ENCODE data around the gene PLP2.
"Not testable (repeated sequence)": the region's sequence is repeated elsewhere in the genome, so short reads cannot be mapped to it uniquely, and the experiment has no call there.

Gene PLP2

DNA sequence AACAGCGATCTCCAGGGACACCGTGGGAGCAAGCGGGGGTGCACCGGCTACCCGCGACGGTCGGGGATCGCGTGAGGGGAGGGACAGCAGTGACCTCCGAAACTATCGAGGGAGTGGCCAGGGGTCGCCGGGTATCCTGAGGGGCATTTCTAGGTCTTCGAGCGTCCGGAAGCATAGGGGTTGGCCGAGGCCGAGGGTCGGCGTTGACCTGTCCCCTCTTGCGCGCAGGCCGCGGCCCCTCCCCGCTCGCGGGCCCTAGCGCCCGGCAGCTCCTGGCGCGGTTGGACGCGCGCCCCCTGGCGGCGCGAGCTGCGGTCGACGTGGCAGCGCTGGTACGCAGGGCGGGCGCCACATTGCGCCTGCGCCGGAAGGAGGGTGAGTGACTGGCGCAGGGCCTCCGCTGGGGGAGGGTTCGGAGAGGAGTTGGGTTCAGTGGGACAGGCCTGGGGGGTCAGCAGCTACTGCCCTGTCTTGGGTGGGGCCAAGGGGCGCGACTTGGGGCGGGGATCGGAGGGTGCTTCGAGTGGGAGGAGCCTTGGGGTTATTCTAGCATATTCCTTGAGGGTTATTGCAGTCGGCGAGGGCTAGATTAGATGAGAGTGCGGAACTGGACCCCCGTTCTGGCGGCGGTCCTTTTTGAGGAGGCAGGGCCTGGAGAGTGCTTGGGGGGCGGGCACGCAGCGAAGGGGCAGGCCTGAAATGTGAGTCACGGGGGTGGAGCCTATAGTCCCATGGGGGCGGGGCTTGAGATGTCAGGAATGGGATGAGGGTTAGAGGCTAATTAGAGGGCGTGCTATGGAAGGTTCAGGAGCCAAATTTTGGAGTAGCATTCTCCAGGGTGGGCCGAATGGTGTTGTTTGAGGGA is 7.9 kb upstream of the PLP2 start:
- peak; percentile 88 to 95 (median 92) for DNase-seq

DNA sequence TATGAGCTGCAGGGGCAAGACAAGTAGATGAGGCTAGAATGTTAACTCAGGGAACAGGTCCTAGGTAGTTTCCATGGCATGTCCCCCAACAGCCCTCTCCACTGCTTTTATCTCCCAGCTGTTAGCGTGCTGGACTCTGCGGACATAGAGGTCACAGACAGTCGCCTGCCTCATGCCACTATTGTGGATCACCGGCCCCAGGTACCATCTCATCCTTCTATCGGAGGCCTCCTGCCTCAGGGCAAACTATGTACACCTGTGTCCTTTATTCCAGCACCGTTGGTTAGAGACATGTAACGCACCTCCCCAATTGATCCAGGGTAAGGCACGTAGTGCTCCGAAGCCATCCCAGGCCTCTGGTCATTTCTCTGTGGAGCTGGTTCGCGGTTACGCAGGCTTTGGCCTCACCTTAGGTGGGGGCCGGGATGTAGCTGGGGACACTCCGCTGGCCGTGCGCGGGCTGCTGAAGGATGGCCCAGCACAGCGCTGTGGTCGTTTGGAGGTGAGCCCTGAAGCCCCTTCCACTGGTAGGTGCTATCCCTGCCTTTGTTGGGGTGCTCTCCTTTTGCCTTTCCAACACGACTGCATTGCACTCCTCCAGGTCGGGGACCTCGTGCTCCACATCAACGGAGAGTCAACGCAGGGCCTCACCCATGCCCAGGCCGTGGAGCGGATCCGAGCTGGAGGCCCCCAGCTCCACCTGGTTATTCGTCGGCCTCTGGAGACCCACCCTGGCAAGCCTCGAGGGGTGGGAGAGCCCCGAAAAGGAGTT is 6.9 kb upstream of the PLP2 start:
- DNase-seq = no peak

DNA sequence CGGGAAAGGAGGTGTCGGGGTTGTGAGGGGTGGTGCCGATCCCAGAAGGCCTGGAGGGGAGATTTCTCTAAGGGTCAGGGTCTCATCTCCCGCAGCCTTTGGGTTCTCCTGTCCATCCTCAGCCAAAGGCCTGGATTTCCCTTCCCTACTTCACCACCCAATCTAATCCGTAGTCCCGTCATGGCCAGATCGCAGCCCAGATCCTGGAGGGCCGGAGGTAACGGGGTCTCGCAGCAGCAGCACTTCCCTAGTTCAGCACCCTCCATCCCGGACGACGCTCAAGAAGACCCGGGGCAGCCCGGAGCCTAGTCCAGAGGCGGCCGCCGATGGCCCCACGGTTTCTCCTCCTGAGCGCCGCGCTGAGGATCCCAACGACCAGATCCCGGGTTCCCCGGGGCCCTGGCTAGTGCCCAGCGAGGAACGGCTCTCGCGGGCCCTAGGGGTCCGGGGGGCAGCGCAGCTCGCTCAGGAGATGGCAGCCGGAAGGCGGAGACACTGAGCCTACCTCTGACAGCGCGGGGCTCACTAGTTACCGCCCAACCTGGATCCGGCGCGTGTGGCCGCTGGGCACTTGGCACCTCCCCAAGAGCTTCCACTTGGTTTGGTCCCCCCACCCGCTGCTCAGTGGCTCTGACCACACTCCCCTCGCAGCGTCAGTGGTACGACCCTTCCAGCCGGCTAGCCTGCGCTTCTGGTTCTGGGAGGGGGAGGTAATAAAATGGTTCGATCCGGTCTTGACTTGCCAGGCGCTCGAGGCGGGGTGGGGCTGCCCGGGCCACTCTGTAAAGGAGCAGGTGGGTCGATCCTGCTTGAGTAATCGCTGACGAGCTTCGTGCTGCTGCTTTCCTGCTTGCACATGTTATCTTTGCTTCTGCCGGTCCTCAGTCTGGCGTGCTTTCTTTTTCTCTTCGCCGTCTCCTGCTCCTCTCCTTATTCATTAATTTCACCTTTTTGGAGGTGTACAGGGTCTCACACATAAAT is 5.5 kb upstream of the PLP2 start:
- DNase-seq = peak; percentile 68 to 83 (median 78)

DNA sequence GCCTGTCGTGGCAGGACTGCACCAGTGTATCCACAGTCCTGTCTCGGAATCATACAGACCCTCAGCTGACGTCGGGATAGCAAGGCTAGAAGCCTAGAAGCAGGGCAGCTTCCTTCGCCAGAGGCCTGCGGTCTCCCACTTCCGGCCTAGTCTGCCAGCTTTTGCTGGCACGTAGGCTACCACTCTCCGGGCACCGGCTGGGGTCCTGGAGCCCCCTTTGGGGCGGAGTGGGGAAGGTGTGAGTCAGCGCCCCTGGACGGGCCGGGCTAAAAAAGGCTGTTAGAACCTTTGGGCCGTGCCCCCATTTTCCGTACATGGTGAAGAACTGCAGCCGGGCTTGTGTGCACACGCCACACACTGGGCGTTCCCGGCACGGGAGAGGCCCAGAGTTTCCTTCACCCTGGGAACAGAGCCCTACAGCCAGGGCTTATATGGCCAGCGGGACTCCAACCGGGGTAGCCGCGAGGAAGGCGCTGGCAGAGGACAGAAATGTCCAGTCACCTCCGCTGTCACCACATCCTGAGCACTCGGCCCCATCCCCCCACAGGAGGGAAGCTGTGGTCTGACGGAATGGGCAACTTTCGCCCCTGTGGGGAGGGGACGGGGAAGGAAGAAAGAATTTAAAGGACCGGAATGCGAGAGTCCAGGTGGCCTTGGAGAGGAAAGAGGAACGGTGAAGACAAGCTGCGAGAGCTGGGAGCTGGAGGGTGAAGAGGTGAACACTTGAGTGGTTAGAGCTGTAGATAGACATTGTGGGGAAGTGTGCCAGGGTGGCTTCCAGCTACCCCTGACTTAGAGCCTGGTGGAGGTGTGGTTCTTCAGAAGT is 4.6 kb upstream of the PLP2 start:
- DNase-seq = peak; percentile 69 to 84 (median 81)

DNA sequence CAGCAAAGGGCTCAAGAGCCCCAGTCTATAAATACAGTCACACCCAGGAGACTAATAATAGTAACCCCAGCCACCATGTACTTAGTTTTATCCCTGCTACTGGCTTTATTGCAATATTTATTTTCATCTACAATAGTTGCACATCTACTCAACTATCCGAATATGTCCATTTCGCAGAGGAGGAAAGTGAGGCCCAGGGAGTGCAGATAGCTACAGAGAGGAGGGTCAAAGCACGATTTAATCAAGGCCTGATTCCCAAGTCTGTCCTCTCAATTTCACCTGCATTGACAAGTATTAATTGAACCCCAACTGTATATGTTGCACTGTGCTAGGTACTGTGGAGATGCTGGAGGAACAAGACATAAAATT is 4.0 kb upstream of the PLP2 start:
- DNase-seq = no peak

DNA sequence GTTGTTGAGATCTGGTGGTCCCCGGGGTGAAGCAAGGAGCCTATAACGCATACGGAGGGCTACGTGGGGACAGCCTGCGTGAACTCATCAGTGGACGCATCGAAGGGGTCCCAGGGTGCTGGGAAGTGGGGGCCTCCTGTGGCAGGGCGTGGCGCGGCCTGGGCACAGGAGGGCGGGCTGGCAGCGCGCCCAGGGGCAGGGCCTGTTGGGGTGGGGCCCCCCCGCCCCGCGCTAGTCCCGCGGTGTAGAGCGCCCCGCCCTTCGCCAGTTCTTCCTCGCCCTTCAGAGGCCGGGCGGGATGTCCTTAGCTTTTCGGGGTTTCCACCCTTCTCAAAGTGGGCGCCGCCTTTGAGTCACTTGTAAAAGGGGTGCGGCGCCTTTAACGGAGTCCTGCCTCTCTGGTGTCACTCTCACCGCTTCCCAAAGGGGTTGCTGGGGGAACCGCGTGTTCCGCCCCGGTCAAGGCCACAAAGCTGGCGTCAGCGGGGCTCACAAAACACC is 632 bp downstream of the PLP2 start:
- DNase-seq = peak; percentile 68 to 88 (median 82)

DNA sequence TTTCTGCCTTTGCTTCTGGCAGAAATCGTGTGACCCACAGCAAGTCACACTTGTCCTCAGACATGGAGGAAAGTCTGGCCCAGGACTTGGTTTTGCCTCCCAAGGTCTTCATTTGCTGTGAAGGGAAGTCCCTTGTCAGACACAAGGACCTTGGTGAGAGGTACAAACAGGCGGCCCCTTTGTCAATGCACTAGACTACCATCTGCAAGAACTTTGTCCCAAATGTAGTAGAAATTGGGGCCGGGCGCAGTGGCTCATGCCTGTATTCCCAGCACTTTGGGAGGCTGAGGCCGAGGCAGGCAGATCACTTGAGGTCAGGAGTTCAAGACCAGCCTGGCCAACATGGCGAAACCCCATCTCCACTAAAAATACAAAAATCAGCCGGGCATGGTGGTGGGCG is 1.8 kb downstream of the PLP2 start:
- DNase-seq = not testable (repeated sequence)

DNA sequence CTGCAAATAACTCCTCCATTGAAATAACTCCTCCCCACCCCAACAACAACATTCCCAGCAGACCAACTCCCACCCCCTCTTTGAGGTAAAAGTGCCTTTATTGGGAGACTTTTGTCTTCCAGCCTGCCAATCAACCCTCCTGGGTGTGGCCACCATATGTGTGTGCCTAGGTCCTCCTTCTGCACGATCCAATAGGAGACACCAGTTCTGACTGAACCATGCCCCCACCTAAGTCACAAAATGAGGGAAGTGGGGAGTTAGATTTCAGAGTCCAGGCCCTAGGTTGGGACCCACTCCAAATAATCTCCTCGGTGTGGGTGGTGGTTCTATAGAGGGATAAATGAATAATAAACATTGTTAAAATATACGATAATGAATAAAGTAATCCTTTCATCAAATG is 3.0 kb downstream of the PLP2 start:
- no peak for DNase-seq

DNA sequence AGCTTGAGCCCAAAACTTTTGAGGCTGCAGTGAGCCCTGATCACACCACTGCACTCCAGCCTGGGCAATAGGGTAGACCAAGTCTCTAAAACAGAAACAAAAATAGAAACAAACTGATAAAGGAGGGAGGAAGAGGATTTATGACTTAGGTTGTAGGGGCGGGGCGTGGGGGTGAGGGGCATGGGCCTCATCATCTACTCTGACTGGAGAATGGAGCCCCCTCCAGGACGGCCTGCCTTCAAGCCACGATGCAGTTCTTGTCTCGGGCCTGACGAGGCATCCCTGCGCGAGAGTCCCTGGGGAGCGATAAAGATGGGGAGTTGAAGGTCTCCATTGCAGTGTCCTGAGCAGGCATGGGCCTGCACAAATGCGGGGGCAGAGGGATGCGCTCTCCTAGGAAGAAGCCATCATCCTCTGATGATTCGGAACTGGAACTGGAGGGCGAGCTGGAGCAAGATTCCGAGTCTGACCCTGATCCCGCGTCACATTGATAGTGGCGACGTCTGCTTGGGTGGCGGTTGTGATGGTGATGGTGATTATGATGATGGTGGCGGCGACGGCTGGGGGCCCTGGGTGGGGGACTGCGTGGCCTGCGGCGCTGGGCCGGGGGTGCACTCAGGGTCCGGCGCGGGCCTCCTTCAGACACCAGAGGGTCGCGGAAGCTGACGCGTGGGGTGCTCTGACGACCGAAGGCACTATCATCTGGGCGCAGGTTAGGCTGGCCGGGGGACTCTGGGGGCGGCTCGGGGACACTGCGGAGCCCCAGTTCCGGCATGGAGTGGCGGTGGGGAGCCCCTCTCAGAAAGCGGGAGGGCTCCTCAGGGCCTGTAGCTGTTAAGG is 4.0 kb downstream of the PLP2 start:
- no peak for DNase-seq

DNA sequence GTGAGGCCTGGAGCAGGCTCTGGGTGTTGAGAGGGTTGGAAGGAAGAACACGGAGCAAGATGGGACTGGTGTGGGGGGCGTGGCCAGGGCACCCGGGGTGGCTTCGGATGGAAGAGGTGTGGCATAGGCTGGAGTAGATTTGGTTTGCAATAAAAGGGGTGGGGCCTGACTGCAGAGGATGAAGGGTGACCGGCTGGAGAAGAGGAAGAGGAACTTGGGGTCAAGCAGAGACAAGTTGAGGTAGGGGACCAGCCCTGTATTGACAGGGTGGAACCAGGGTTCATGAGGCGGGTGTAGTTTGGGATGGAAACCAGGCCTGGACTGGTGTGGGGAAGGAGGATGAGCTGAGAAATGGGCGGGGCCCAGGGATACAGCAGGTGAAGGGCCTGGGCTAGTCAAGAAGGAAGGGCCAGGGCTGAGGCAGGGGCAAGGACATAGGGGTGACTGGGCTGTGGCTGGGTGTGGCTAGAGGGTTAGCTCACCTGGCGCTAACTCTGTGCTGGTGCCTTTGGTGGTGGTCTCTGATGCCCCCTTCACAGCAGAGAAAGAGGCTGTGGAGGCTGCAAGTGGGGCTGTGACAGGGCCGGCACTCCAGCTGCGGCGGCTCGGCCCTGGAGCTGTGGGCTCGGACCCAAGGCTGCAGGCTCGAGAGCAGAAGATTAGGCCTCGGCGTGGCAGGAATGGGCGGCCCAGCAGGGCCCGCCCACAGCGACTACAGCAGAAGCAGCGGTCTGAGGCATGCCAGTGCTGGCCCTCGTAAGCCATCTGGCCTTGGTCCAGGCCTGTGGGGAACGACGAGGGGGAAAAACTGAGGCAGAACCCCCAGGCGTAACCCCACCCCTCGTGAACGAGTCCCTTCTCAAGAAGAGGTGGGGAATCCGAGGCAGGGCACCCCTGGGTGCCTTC is 5.0 kb downstream of the PLP2 start:
- DNase-seq = peak; percentile 26 to 69 (median 58)

DNA sequence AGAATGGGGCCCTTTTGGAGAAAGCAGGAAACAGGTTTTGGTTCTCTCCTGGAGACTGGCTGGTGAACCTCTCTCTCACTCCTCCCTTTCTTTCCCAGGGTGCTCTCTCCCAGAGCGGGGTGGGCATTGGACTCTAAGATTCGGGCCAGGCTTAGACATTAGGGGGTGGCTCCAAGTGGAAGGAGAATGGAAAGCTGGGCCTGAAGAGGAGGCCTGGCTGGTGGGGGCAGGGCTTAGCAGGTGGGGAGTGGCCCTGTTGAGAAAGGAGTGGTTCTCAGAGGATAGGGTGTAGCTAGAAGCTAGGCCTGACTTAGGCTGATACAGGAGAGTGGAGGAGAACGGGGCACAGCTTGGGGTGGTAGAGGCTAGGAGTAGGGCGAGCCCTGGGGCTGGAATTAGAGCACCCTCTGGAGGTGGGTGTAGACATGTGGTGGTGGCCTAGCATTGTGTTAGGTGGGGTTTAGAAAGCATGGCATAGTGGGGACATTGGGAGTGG is 5.7 kb downstream of the PLP2 start:
- DNase-seq = peak in 3 of 4 experiments; percentile 17 to 51 (median 41)

DNA sequence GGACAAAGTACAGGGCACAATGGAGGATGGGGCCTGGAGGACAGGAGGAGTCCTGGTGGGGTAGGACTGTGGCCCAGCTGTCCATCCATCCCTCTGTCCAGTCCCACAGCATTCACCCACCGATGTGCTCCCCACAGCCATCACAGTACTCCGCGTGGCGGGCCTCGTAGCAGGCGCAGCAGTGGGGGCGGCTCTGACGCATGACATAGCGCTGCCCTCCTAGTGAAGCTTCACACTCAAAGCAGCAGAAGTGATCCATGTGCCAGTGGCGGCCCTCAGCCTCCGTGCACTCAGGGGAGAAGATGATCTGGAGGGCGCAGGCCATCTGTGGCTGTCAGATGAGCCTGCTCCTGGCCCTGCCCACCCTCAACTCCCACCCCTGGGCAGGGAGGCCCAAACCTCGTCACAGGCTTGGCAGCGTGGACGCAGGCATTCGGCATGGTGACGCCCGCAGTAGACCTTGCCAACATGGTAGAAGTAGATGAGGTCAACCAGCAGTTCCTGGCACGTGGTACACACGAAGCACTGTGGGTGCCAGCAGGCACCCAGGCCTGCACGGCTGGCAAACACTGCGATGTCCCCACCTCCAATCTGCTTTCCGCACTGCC is 6.3 kb downstream of the PLP2 start:
- no peak for DNase-seq

DNA sequence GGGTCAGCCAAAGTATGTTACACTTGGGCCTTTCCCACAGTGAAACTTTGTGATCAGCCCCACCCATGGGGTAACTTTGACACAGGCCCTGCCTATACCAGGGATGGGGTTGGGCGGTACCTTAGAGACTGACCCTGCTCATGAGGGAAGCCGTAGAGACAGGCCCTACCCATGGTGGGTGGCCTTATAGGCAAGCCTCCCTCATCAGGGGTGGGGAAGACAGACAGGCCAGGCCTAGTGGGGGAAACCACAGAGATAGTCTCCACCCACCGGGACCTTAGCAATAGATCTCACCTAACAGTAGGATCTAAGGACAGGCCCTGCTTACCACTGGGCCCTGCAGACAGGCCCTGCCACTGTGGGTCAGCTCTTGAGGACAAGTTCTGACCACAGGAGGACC is 6.8 kb downstream of the PLP2 start:
- no peak for DNase-seq

DNA sequence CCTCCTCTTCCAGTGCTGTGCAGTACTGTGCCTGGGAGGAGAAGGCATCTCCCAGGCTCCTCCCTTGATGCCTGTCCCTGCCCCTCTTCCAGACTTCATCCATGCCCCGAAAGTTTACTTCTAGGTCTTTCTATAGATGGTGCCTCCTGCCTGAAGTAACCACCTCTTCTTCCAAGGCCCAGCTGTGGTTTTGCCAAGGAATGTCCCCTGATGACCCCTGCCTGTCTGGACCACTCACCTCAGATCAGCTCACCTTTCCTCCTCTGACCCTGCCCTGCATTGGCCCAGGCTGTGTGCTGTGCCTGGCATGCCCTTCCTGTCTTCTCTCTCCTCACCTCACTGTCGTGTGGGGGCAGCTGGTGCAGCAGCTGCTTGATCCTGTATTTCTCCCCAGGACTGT is 7.7 kb downstream of the PLP2 start:
- DNase-seq = no peak

DNA sequence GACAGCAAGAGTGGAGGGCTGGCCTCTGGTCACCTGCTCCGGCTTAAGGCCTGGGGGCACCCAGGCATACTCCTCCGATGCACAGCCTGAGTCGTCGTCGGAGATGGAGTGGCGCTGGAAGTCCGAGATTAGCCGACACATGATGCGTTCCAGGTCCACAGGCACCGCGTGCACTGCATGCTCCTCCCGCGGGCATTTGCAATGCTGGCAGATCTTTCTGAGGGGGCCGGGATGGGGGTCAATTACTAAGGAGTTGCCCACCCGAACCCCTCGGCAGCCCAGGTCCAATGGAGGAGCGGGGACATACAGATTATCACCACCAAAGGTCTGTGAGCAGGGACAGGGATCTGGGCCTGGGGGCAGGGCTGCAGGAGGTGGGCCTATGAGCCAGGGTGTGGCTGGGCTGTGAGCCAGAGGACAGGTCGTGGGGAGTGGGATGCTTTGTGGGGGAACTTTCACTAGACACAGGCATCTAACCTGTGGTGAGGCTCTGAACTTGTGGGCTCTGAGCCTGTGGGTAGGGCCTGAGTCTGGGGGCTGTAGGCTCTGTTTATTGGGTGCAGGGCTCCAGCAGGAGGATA is 12.1 kb downstream of the PLP2 start:
- no peak for DNase-seq

DNA sequence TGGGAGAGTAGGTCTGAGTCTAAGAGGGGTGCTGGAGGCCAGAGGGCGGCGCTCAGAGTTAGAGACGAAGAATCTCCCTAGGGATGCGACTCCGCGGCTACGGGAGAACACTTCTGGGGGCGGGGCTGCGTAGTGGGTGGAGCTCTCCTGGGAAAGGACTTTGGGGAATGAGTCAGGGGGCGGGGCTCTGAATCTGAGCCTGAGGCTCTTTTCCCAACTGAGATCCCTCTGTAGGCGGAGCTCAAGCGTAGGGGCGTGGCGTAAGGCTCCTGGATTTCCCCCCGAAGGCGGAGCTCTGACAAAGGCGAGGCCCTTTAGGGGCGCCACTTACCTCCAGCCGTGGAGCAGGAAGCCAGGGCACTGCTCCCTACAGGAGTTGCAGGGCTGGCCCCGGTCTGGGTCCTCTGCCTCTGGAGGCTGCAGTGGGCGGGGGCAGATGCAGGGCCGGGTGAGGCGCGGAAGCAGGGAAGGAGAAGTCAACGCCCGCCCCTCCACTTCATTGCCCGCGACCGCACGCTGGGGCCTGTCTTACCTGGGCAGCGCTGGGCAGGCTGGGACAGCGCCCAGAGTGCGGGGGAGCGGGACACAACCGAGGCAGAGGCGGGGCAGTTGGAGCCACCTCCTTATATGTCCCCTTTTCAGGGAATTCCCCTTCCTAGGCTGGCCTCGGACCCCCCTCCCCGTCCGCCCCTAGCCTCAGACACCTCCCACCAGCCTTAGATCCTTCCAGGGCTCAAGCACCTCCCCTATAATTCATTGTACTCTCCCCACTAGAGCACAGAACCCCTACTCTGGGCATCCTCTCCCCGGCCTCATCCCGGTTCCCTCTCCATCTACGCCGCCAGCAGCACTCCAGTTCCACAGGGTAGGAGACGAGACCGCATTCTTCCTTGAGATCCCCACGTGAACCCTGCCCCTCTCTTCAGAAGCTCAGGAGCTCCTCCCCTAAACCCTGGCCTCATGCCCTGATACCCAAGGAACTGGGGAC is 12.9 kb downstream of the PLP2 start:
- peak; percentile 31 to 68 (median 54) for DNase-seq
